ENCODE measurements around the gene ITGB3.

Gene ITGB3

DNA sequence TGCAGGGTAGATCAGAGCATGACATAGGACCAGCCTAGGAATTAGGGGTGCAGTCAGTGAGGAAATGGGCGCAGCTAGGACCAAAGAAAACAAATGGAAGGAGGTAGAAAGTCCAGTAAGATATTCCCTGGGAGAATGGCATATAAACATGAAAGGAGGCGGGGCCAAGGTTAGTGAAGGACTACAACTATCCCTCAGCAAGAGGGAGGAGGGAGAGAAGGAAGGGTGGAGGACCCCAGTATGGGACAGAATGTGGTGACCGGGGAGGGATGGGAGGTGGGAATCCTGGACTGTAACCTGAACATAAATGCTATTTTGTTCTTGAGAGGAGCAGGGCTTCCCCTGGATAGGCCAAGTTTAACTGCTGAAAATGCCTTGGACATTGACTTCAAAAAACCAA, 22.8 kb downstream of the ITGB3 start:
- peak overlapping the region; percentile 67 for H2BK5ac ChIP-seq (ENCODE audit: low read depth, low read length, poor library complexity)
- H3K9ac ChIP-seq (ENCODE audit: low read length): no peak overlapping the region
- no peak overlapping the region for H3K23ac ChIP-seq (ENCODE audit: low read length)
- peaks cover 26% of the 10 kb centered on the region for H3K79me1 ChIP-seq (ENCODE audit: low read length)
- peak overlapping the region; percentile 70 for H2BK120ac ChIP-seq (ENCODE audit: insufficient read depth, low read length, poor library complexity)
- peak overlapping the region; percentile 69 for H4K8ac ChIP-seq (ENCODE audit: low read depth, low read length)
- no peaks in the 10 kb centered on the region for H3K27me3 ChIP-seq (ENCODE audit: insufficient read depth, low read length)
- peak overlapping the region; percentile 94 for H2AK5ac ChIP-seq (ENCODE audit: low read length)
- H3K79me2 ChIP-seq (ENCODE audit: control insufficient read depth, insufficient read depth, low read length, poor library complexity): peaks cover 2% of the 10 kb centered on the region
- no peak overlapping the region for H3K4me2 ChIP-seq (ENCODE audit: low read length)
- no CpG with 5 or more reads among the region's 3 CpGs for WGBS (ENCODE audit: extremely low coverage, insufficient coverage, insufficient read length)
- peak overlapping the region; percentile 80 for H3K14ac ChIP-seq (ENCODE audit: low read length)
- peaks cover 31 to 38% of the 10 kb centered on the region in 2 experiments for H3K4me1 ChIP-seq (ENCODE audit: control insufficient read depth in 1 of 2, insufficient read depth in 2 of 2, low read length in 2 of 2)
- H3K18ac ChIP-seq (ENCODE audit: low read length): peak overlapping the region; percentile 58
- peak overlapping the region; percentile 86 for H3K27ac ChIP-seq (ENCODE audit: low read depth, low read length)
- H3K9me3 ChIP-seq (ENCODE audit: insufficient read depth, low read depth, low read length): no peaks in the 10 kb centered on the region
- peak overlapping the region; percentile 85 for H4K91ac ChIP-seq (ENCODE audit: low read depth, low read length)
- H4K12ac ChIP-seq (ENCODE audit: low read depth, low read length): no peak overlapping the region
- H3K36me3 ChIP-seq (ENCODE audit: control insufficient read depth in 1 of 2, insufficient read depth in 2 of 2, low read length in 2 of 2): no peaks in the 10 kb centered on the region
- peak overlapping the region; percentile 84 for H2BK12ac ChIP-seq (ENCODE audit: low read length)
- H2AFZ ChIP-seq (ENCODE audit: insufficient read depth, low read length, poor library complexity): peak overlapping the region; percentile 47
- H3K4me3 ChIP-seq (ENCODE audit: low read depth, low read length): no peak overlapping the region
- no peak for DNase-seq
- H3K4ac ChIP-seq (ENCODE audit: low read depth, low read length): peak overlapping the region; percentile 33

DNA sequence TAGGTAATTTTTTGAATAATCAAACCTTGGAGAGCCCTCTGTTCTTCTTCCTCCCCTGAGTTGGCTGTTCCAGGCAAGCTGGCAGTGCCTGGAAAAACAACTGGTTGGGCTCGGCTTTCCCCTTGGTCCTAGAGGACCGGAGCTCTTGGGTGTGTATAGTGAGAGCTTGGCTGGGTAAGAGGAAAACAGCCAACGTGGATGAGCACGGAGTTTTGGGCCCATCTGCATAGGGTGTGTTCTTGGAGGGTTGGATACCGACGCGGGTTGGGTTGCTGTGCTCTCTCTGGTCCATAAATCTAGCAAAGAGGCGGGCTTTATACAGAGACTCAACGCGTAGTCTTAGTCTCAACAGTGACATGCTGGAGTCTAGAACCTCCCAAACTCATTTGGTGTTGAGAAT, 23.2 kb downstream of the ITGB3 start:
- no peak overlapping the region for H4K91ac ChIP-seq (ENCODE audit: low read depth, low read length)
- H3K27me3 ChIP-seq (ENCODE audit: insufficient read depth, low read length): no peaks in the 10 kb centered on the region
- DNase-seq: peak; percentile 42 to 52
- no peak overlapping the region for H2AK5ac ChIP-seq (ENCODE audit: low read length)
- no peak overlapping the region for H3K18ac ChIP-seq (ENCODE audit: low read length)
- peaks cover 2% of the 10 kb centered on the region for H3K79me2 ChIP-seq (ENCODE audit: control insufficient read depth, insufficient read depth, low read length, poor library complexity)
- H3K4me3 ChIP-seq (ENCODE audit: low read depth, low read length): no peak overlapping the region
- H2BK120ac ChIP-seq (ENCODE audit: insufficient read depth, low read length, poor library complexity): peak overlapping the region; percentile 19
- no peak overlapping the region for H3K4me2 ChIP-seq (ENCODE audit: low read length)
- peak overlapping the region; percentile 22 for H2BK5ac ChIP-seq (ENCODE audit: low read depth, low read length, poor library complexity)
- H3K36me3 ChIP-seq (ENCODE audit: control insufficient read depth in 1 of 2, insufficient read depth in 2 of 2, low read length in 2 of 2): no peaks in the 10 kb centered on the region
- peaks cover 26% of the 10 kb centered on the region for H3K79me1 ChIP-seq (ENCODE audit: low read length)
- no peak overlapping the region for H3K9ac ChIP-seq (ENCODE audit: low read length)
- H4K8ac ChIP-seq (ENCODE audit: low read depth, low read length): no peak overlapping the region
- H3K23ac ChIP-seq (ENCODE audit: low read length): no peak overlapping the region
- peak overlapping the region; percentile 86 for H3K27ac ChIP-seq (ENCODE audit: low read depth, low read length)
- H4K12ac ChIP-seq (ENCODE audit: low read depth, low read length): no peak overlapping the region
- H3K9me3 ChIP-seq (ENCODE audit: insufficient read depth, low read depth, low read length): no peaks in the 10 kb centered on the region
- H2BK12ac ChIP-seq (ENCODE audit: low read length): peak overlapping the region; percentile 84
- no peak overlapping the region for H3K4ac ChIP-seq (ENCODE audit: low read depth, low read length)
- WGBS (ENCODE audit: extremely low coverage, insufficient coverage, insufficient read length): no CpG with 5 or more reads among the region's 10 CpGs
- no peak overlapping the region for H3K14ac ChIP-seq (ENCODE audit: low read length)
- H2AFZ ChIP-seq (ENCODE audit: insufficient read depth, low read length, poor library complexity): no peak overlapping the region
- peaks cover 31 to 38% of the 10 kb centered on the region in 2 experiments for H3K4me1 ChIP-seq (ENCODE audit: control insufficient read depth in 1 of 2, insufficient read depth in 2 of 2, low read length in 2 of 2)

DNA sequence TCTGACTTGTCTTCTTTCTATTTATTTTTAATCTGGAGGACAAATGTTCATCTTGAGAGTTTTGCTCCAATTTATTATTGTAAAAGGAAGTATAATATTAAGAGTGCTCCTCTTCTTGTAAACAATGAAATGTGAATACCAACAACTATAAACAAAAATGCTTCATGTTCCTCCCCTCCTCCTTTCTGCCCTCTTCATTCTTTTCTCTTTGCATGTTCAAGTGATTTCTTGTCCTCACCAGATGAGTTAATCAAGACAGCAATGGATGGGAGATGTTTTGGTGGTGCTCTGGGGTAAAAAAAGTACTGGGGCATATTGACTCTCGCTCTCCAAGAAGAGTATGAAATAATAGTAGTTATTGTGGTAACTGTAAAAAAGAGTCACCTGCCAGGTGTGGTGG, 24.3 kb downstream of the ITGB3 start:
- H3K79me2 ChIP-seq (ENCODE audit: control insufficient read depth, insufficient read depth, low read length, poor library complexity): peaks cover 2% of the 10 kb centered on the region
- no peak overlapping the region for H2BK5ac ChIP-seq (ENCODE audit: low read depth, low read length, poor library complexity)
- no peak overlapping the region for H3K4me2 ChIP-seq (ENCODE audit: low read length)
- H2AFZ ChIP-seq (ENCODE audit: insufficient read depth, low read length, poor library complexity): no peak overlapping the region
- no peak overlapping the region for H3K4me3 ChIP-seq (ENCODE audit: low read depth, low read length)
- no peaks in the 10 kb centered on the region for H3K36me3 ChIP-seq (ENCODE audit: control insufficient read depth in 1 of 2, insufficient read depth in 2 of 2, low read length in 2 of 2)
- no peak overlapping the region for H4K12ac ChIP-seq (ENCODE audit: low read depth, low read length)
- no peak overlapping the region for H3K23ac ChIP-seq (ENCODE audit: low read length)
- peaks cover 26% of the 10 kb centered on the region for H3K79me1 ChIP-seq (ENCODE audit: low read length)
- no CpG with 5 or more reads among the region's 1 CpG for WGBS (ENCODE audit: extremely low coverage, insufficient coverage, insufficient read length)
- no peaks in the 10 kb centered on the region for H3K9me3 ChIP-seq (ENCODE audit: insufficient read depth, low read depth, low read length)
- H3K27ac ChIP-seq (ENCODE audit: low read depth, low read length): no peak overlapping the region
- DNase-seq: no peak
- H2BK120ac ChIP-seq (ENCODE audit: insufficient read depth, low read length, poor library complexity): no peak overlapping the region
- H2BK12ac ChIP-seq (ENCODE audit: low read length): no peak overlapping the region
- H3K4me1 ChIP-seq (ENCODE audit: control insufficient read depth in 1 of 2, insufficient read depth in 2 of 2, low read length in 2 of 2): peaks cover 31 to 38% of the 10 kb centered on the region in 2 experiments
- no peak overlapping the region for H3K9ac ChIP-seq (ENCODE audit: low read length)
- no peak overlapping the region for H3K18ac ChIP-seq (ENCODE audit: low read length)
- no peak overlapping the region for H4K8ac ChIP-seq (ENCODE audit: low read depth, low read length)
- H2AK5ac ChIP-seq (ENCODE audit: low read length): no peak overlapping the region
- H4K91ac ChIP-seq (ENCODE audit: low read depth, low read length): no peak overlapping the region
- H3K4ac ChIP-seq (ENCODE audit: low read depth, low read length): no peak overlapping the region
- no peak overlapping the region for H3K14ac ChIP-seq (ENCODE audit: low read length)
- H3K27me3 ChIP-seq (ENCODE audit: insufficient read depth, low read length): no peaks in the 10 kb centered on the region

DNA sequence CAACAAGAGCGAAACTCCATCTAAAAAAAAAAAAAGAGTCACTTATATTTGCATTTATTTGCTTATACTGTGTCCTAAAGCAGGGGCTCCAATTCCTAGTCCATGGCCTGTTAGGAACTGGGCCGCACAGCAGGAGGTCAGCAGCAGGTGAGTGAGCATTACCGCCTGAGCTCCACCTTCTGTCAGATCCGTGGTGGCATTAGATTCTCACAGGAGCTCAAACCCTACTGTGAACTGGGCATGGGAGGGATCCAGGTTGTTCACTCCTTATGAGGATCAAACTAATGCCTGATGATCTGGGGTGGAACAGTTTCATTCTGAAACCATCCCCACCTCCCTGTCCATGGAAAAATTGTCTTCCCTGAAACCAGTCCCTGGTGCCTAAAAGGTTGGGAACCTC, 24.9 kb downstream of the ITGB3 start:
- Histone ChIP-seq H2AK5ac (ENCODE audit: low read length) (peak overlapping the region; percentile 80), H3K9ac (ENCODE audit: low read length) (no peak overlapping the region), H3K23ac (ENCODE audit: low read length) (no peak overlapping the region), H3K79me1 (ENCODE audit: low read length) (peaks cover 26% of the 10 kb centered on the region), H3K4me3 (ENCODE audit: low read depth, low read length) (no peak overlapping the region), H3K4me1 (ENCODE audit: control insufficient read depth in 1 of 2, insufficient read depth in 2 of 2, low read length in 2 of 2) (peaks cover 31 to 36% of the 10 kb centered on the region in 2 experiments), H3K14ac (ENCODE audit: low read length) (peak overlapping the region; percentile 46), H3K4me2 (ENCODE audit: low read length) (no peak overlapping the region), H3K36me3 (ENCODE audit: control insufficient read depth in 1 of 2, insufficient read depth in 2 of 2, low read length in 2 of 2) (no peaks in the 10 kb centered on the region), H3K27ac (ENCODE audit: low read depth, low read length) (peak overlapping the region; percentile 66), H3K9me3 (ENCODE audit: insufficient read depth, low read depth, low read length) (no peaks in the 10 kb centered on the region), H3K4ac (ENCODE audit: low read depth, low read length) (peak overlapping the region; percentile 37), H2BK12ac (ENCODE audit: low read length) (peak overlapping the region; percentile 87), H2AFZ (ENCODE audit: insufficient read depth, low read length, poor library complexity) (no peak overlapping the region), H4K12ac (ENCODE audit: low read depth, low read length) (no peak overlapping the region), H3K27me3 (ENCODE audit: insufficient read depth, low read length) (no peaks in the 10 kb centered on the region), H3K18ac (ENCODE audit: low read length) (peak overlapping the region; percentile 75), H2BK120ac (ENCODE audit: insufficient read depth, low read length, poor library complexity) (peak overlapping the region; percentile 78), H2BK5ac (ENCODE audit: low read depth, low read length, poor library complexity) (peak overlapping the region; percentile 73), H4K91ac (ENCODE audit: low read depth, low read length) (peak overlapping the region; percentile 75), H4K8ac (ENCODE audit: low read depth, low read length) (no peak overlapping the region), H3K79me2 (ENCODE audit: control insufficient read depth, insufficient read depth, low read length, poor library complexity) (peaks cover 2% of the 10 kb centered on the region)
- no peak for DNase-seq
- WGBS (ENCODE audit: extremely low coverage, insufficient coverage, insufficient read length): no CpG with 5 or more reads among the region's 4 CpGs
